Measurements from ENCODE around the gene KREMEN1. TPM values are rescaled to one million over a fixed set of nuclear protein-coding genes. Genes with fewer than 3 reads are reported as not detected.

Gene KREMEN1
- total and polyA plus RNA-seq, 10 of the 15 experiments (the other 5 are each of a cell fraction or from before 2014, with no cell fraction given) = 0.10 to 2.5 (median 0.20) TPM; not detected in 1

- ATAC-seq (no peak), FAIRE-seq (no peak), DNase-seq (ENCODE audit: low read depth, low spot score) (no peak)
- RAD21 ChIA-PET (ENCODE audit: unreplicated experiment) = interaction anchor here (1.0 kb wide), 1 partner anchor 14 kb away, joined by 3 read pairs; the partner anchor contains the start of gene KREMEN1
- Histone ChIP-seq H4K20me1 (ENCODE audit: control insufficient read depth, insufficient read depth) (no peaks in the 10 kb centered on the region), H3K4me3 (no peak overlapping the region), H3K4me1 (ENCODE audit: control insufficient read depth, insufficient read depth, low read length) (0 out of 2 replicates have a peak, but pooled peaks cover 3% of the 10 kb centered on the region), H3K9me3 (replicated peaks; ENCODE audit: control insufficient read depth, insufficient read depth, low read length) (no peaks in the 10 kb centered on the region), H3K27ac (ENCODE audit: control insufficient read depth, insufficient read depth) (no peak overlapping the region), H3K9ac (ENCODE audit: control insufficient read depth, insufficient read depth, low read length) (no peak overlapping the region), H2AFZ (ENCODE audit: control insufficient read depth, low read depth, low read length) (no peak overlapping the region), H3K79me2 (ENCODE audit: control insufficient read depth, insufficient read depth, low read length) (no peaks in the 10 kb centered on the region), H3K4me2 (ENCODE audit: control insufficient read depth, insufficient read depth) (no peak overlapping the region), H3K36me3 (ENCODE audit: control insufficient read depth in 2 of 2, insufficient read depth in 2 of 2, low read length in 1 of 2) (no peaks in the 10 kb centered on the region), H3K27me3 (replicated peaks in 1 of 2; ENCODE audit: control insufficient read depth in 2 of 2, insufficient read depth in 2 of 2, low read length in 1 of 2) (no peaks in the 10 kb centered on the region)
- no TSS peak for BruUV-seq (replicated peaks)
- CTCF ChIA-PET = no interaction called here
- POLR2A ChIA-PET = no interaction called here
- TF ChIP-seq RUNX3 (IDR thresholded peaks at IDR 0.05; ENCODE audit: low read length) = no peak
- TF ChIP-seq CHD4 (IDR thresholded peaks at IDR 0.05) = no peak
- TF ChIP-seq WRNIP1 (IDR thresholded peaks at IDR 0.05; ENCODE audit: borderline replicate concordance, low read depth, low read length) = no peak
- no peak for TF ChIP-seq E4F1 (IDR thresholded peaks at IDR 0.05; ENCODE audit: borderline replicate concordance, partially characterized antibody)
- TF ChIP-seq SIN3A (IDR thresholded peaks at IDR 0.05; ENCODE audit: low read depth, low read length) = no peak
- no peak for TF ChIP-seq MEF2A (IDR thresholded peaks at IDR 0.05; ENCODE audit: insufficient read depth, low read depth, low read length)
- TF ChIP-seq RELA (IDR thresholded peaks at IDR 0.05; ENCODE audit: borderline replicate concordance, partially characterized antibody) = no peak
- no peak for TF ChIP-seq CEBPB (IDR thresholded peaks at IDR 0.05; ENCODE audit: borderline replicate concordance in 1 of 2, low read depth in 2 of 2, low read length in 2 of 2)
- TF ChIP-seq E2F4 (IDR thresholded peaks at IDR 0.05; ENCODE audit: low read depth, low read length) = no peak
- SMC1A ChIA-PET (ENCODE audit: uncharacterized antibody, unreplicated experiment) = interaction anchor here (1.0 kb wide), 1 partner anchor 25 kb away, joined by 3 read pairs; no protein-coding TSS in a partner anchor
- in situ Hi-C loops (cut with MboI) (no loop called here), intact Hi-C loops (cut with micrococcal nuclease; ENCODE audit: unreplicated experiment) (no loop called here)
- WGBS (ENCODE audit: insufficient coverage, insufficient replicate concordance, low lambda C conversion rate, missing lambda C conversion rate) = 2% methylated on average over 2 of the region's 2 CpGs
Observed at GRCh38 chr22:29087012-29087411, 14.2 kb downstream of the KREMEN1 start.
